Kidney capillary endothelial cell (primary cell): ENCODE results near the gene ARID4A.
A peak's percentile ranks its signal among the peaks of the same experiment; 100 is the strongest.
"Not testable (repeated sequence)": the region's sequence is repeated elsewhere in the genome, so short reads cannot be mapped to it uniquely, and the experiment has no call there.

ENCODE experiments used
- DNase-seq: peaks from one replicate; pipeline ENCODE4 v3.0.0-alpha.2; 2018; ENCODE audit warnings: low spot score

Gene ARID4A

DNA sequence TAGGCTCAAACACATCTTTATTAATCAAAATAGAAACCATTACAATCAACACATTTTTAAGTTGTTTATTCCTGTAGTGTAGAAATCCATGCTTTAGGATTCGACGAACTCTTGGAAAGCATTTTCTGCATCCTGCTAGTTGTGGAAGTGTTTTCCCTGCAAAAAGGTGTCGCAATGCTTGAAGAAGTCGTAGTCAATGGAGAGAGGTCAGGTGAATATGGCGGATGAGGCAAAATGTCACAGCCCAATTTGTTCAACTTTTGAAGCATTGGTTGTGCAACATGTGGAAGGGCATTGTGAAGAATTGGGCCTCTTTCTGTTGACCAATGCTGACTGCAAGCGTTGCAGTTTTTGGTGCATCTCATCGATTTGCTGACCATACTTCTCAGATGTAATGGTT, 4.2 kb upstream of the ARID4A start:
- DNase-seq: no peak

DNA sequence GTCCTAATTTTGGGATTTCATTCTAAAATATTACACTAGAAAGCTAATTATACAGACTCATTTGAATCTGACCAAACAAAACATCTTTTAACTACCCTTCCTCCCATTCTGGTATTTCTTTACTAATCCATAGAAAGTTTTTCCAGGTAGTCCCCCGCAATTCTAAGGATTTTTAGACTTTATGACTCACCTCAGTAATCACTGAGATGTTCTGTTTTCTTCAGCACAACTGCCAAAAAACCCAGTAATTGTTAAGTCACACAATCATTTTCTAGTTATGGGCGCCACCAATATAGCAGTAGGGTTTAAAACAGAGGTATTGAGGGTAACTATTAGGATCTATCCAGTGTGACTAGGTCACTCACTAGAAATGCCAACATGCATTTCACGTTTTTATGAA, 1.6 kb upstream of the ARID4A start:
- DNase-seq: peak; percentile 26

DNA sequence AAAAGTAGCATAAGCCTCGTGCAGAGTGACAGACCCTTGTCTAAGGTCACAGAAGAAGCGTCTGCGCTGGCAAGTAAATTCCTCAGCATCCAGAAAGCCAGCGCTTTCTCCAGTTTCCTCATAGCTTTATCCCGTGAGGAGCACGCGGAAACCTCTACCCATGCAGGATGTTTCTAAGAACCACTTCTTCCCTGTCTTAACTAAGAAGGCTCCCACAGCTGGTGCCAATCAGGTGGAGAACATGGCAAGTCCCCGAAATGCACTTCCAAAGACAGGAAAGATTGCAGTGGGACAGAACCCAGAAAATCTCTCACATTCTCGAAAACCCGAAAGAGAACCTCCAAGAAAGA, 968 bp upstream of the ARID4A start:
- no peak for DNase-seq

DNA sequence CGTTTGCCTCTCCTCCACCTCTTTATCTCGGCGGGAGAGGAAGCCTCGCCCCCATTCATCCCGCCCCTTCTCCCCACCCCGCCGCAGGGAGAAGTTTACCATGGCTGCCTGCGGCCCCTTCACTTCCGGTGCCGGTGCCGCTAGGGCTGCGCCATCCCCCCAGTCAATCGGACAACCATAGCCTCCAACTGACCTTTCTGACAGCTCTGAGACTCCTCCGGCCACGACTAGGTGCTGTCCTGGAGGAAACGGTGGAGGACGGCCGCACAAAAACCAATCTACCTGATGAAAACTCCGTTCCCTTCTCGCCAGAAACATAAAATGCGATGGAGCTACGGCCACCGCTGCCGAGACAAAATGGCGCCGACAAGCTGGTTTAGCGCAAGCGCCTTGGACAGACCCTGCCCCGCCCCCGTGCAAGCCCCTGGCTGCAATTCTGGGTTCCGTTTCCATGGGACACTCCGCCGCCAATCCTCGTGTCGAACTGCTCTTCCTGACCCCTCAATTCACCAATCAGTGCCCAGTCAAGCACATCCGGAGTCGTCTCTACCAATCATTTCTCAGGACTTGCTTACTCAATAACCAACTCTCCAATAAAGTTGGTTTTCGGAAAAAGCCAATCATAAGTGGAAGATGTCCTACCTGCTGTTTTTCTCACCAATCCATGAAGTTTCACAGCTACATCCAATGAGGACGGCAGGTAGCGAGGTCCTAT, 436 bp upstream of the ARID4A start:
- DNase-seq: peak; percentile 100

DNA sequence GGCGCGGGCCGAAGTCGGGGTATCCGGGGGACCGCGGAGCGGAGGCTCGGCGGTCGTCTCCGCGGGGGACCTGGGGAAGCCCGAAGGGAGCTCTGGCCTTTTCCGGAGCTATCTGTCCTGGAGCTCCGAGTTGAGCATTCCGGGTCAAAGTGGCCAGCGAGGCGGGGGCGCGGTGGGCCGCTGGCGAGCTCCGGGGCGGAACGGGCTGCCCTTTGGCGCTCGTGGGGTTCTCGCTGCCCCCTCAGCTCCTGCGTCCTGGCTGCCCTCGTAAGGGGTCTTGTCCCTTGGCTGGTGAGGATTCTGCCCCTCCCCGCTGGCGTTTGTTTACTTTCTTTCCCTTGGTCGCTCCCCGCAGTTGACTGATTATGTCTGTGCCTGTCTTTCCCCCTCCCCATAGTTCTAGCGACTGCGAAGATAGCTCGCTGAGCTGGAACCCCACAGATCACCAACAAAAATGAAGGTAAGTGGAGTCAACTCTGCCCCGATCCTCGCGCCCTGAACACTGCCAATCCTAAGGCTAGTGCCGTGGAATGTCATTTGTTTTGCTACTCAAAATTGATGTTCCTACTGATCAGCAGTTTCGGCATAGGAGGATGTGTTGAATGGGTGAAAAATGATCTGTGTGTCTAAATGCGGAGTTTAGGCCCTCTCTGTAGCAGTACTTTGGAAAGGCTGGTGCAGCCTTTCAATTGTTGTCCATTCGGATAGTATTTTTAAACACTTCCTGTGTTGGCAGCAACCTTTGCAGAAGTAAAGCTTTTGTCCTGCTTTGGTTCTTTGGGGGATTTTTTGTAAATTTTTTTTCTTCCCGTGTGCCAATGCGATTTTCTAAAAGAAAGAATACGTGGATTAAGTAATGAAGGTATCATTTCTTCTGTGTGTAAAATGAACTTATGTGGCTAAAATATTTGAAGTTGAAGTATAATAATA, 1.3 kb downstream of the ARID4A start:
- DNase-seq: peak; percentile 24

DNA sequence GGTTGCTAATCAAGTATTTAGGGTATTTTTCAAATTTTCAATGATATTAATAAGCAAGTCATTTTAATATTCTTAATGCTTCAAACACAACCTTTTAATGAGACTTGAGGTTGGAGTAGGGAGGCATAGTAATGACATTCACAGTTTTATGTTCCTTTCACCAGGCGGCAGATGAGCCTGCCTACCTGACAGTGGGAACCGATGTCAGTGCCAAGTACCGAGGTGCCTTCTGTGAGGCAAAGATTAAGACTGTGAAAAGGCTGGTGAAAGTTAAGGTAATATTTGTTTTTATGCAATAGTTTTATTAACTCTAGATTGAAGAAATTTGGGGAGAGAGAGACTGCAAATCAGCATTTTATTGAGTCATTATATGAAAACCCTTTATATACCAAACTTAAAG, 3.1 kb downstream of the ARID4A start:
- DNase-seq: no peak

DNA sequence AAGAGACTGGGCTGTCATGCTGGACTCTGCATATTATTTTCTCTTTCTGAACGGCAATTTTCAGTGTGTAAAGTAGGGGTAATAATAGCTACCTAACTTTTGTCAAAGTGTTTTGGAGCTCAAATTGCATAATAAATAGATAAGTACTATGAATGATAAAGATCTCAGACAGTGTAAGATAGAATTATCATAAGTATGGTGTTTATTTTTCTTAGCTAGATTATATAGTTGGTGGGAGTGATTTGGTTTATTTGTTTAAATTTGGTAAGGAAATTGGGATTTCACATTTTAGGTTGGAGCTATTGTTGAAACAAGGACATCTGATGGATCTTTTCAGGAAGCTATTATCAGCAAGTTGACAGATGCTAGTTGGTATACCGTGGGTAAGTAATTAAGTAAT, 7.4 kb downstream of the ARID4A start:
- DNase-seq: no peak

DNA sequence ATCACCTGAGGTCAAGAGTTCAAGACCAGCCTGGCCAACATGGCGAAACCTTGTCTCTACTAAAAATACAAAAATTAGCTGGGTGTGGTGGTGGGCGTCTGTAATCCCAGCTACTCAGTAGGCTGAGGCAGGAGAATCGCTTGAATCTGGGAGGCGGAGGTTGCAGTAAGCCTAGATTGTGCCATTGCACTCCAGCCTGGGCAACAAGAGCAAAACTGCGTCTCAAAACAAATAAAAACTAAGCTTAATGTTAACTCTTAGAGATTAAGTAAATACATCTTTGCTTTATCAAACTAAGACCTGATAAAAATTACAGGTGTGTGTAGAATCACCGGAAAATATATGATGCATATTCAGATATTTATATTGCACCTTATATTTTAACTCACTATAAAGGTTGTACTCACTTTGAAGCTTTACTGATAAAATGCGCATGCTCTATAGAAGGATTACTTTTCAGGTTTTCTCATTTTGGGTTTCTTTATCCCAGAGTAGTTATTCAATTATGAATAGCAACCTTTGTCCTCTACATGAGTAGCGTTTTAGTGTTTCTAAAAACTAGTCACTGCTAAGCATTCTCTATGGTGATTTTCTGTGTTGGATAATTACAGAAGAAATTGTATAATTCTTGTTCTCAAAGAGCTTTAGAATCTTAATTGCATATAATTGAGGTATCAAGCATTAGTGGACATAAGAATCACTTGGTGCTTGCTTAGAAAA, 9.4 kb downstream of the ARID4A start:
- no peak for DNase-seq

DNA sequence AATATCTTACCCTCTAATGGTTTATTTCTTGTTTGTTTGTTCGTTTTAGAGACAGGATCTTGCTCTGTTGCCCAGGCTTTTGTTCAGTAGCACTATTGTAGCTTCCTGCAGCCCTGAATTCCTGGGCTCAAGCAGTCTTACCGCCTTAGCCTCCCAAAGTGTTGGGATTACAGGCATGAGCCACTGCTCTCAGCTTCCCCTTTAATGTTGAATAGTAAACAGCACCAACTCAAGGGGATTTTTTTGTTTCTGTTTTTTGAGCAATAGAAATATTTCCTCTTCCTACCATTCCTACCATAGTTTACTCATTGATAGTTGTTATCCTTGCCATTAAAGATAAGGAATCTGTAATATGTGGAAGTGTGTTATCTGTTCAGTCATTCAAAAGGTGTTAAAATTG, 10.7 kb downstream of the ARID4A start:
- no peak for DNase-seq

DNA sequence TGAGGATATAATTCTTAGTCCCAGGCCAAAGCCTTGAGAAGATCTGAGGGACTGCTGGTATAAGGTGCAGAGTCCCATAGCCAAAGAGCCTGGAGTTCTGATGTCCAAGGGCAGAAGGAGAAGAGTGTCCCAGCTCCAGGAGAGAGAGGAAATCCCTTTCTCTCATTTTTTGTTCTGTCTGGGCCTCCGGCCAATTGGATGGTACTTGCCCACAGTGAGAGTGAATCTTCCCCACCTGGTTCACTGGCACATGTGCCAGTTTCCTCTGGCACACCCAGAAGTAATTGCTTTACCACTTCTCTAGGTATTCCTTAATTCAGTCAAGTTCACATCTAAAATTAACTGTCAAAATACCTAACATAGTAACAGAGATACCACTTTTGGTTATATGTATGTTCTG, 15.3 kb downstream of the ARID4A start:
- no peak for DNase-seq

DNA sequence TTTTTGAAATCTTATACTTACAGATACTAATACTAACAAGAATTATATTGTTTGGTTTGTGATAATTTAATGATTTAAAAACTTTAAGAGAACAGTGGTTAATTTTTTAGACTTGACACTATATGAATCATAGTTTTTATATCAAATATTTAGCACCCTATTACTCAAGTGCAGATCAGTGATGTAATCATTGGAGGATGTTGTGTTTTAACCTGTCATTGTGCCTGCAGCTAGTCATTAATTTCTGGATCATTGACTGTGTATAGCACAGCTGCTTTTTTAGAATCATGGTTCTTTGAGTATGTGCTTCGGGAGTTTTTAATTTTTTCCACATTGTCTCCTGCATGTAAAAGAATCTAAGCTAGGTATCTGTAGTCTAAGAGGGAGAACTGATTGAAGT, 17.3 kb downstream of the ARID4A start:
- DNase-seq: no peak

DNA sequence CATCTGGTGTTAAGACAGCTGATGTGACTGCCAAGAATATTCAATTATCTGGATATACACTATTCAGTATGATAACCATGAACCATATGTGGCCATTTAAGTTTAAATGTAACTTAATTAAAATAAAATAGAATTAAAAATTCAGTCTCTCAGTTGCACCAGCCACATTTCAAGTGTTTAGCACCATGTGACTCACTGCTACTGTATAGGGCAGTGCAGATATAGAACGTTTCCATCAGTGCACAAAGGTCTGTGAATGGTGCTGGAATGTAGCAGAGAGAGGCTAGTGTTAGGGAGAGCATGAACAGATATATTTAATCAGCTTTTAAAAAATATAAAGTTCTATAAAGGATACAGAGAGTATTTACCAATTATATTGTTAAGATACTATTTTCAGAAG, 28.7 kb downstream of the ARID4A start:
- no peak for DNase-seq

DNA sequence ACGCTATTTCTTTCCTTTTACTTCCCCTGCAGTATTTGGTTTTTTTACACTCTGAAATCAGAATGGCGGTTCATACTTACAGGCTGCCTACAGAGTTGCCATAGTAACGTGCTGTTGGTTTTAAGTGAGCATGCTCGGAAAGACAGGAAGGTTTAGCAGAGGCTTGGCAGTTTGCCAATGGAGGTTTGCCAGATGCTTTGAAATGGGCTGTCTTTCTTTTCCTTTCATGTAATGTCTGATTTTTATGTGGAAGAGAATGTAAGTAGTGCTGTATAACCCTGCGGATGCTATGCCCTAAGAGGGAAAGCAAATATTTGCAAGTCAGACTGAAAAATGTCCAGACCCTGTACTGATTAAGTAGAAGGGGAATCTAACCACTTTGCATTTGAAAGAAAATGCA, 32.8 kb downstream of the ARID4A start:
- DNase-seq: peak; percentile 96

DNA sequence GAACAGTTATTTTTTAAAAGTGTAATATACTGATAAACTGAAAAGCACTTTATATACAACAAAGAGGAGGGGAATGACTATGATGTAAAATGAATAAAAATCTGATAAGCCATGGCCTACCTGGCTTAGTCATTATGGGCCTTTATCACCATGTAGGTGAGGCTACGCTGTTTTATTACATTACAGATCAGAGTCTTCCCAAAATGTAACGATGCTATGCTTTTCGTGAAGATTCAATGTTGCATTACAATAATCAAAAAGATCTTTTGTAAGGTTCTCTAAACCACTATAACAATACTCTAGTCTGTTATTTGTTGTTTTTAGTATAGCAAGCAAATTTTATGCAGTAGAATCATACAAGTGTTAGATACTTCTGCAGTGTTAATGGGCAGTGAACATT, 34.2 kb downstream of the ARID4A start:
- no peak for DNase-seq

DNA sequence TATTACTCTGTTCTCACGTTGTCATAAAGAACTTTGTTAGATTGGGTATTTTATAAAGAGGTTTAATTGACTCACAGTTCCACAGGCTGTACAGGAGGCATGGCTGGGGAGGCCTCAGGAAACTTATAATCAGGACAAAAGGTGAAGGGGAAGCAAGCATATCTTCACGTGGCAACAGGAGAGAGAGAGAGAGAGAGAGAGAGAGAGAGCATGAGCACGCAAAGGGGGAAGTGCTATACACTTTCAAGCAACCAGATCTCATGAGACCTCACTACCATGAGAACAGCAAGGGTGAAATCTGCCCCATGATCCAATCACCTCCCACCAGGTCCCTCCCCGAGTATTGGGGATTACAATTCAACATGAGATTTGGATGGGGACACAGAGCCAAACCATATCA, 41.3 kb downstream of the ARID4A start:
- DNase-seq: not testable (repeated sequence)

DNA sequence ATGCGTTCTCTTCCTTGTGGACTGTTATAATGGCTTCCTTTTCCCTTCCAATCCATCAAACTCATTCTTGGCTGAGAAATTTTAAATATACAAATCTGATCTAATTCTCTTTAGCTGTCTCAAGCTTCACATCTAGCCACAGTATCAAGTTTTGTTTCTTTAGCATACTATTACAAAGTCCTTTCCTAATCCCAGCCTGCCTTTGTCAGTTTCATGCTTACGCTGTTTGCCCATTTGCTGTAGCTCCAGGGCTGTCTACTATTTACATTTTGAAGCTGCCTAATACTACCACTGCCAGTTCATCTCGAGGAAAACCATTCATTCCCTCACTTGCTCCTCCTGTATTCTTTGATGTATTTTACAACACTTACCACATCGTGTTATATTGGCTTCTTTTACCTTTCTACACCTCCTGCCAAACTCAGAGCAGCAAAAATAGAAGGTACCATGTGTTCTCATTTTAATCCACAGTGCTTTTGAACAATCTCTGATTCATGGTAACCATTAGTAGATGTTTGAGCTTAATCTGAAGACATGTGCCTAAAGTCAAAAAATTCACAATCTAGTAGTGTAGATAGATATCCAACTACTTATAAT, 42.9 kb downstream of the ARID4A start:
- no peak for DNase-seq

DNA sequence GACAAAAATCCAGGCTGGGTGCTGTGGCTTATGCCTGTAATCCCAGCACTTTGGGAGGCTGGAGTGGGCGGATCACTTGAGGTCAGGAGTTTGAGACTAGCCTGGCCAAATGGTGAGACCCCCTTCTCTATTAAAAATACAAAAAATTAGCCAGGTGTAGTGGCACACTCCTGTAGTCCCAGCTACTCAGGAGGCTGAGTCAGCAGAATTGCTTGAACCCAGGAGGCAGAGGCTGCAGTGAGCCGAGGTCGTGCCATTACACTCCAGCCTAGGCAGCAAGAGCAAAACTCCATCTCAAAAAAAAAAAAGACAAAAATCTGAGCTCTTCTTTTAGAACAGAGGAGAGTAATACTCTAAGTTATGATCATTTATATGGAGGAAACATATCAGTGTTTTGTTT, 45.2 kb downstream of the ARID4A start:
- not testable (repeated sequence) for DNase-seq

DNA sequence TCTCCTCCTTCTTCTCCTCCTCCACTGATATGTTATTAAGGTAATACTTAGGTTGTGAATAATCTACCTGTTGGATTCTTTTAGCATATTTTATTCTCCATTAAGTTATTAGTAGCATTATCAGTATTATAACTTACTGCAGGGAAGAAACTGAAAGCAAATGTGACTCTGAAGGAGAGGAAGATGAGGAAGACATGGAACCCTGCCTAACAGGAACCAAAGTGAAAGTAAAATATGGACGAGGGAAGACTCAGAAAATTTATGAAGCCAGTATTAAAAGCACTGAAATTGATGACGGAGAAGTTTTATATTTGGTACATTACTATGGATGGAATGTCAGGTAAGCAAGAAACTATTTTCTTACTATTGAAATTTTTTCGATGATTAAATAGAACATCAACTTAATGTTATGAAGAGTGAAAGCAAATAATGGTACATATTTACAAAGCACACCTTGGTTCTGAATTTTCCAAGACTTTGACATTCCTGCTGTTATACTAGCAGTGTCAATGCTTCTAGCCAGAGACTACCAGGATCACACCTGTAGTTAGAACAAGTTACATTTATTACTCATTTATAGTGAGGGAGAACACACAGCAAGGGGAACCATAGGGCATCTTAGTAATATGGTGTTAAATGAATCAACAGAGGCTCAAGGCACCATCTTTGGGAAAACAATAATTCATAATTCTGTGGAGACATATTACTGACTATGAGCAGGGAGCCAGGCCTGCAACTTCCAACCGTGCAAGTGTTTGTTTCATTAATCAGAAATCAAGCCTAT, 55.4 kb downstream of the ARID4A start:
- no peak for DNase-seq

DNA sequence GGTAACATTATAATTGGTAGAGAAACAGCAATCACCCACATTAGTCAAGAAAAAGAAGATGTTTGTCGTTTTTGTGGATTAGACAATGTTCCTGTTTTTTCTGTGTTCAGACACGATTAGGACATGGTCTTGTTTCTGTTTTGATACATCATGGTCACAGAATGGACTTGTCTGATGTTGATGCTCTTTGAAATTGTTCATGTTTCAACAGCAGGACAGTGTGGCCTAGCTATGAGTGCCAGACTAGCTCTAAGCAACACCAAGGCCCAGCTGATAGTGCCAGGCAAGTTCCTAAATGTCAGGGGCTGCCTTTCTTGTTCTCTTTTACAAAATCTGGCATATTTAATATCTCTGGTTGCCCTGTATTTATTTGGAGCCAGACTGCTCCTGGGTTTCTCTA, 56.5 kb downstream of the ARID4A start:
- DNase-seq: no peak

DNA sequence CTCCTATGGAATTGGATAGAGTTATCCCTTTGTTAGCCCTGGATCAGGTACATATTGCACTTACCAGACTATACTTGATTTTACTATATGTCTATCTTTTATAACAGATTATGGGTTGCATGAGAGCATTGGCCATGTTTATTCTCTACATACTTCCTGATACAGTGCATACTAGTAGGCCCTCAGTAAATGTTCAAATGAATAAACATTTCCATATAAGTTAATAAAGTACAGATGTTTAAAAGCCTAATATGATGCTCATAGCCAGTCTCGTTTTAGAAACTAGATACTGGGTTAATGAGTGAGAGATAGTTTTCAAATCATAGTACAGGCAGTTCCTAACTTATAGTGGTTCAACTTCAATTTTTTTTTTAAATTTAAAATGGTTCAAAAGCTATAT, 57.9 kb downstream of the ARID4A start:
- DNase-seq: no peak

DNA sequence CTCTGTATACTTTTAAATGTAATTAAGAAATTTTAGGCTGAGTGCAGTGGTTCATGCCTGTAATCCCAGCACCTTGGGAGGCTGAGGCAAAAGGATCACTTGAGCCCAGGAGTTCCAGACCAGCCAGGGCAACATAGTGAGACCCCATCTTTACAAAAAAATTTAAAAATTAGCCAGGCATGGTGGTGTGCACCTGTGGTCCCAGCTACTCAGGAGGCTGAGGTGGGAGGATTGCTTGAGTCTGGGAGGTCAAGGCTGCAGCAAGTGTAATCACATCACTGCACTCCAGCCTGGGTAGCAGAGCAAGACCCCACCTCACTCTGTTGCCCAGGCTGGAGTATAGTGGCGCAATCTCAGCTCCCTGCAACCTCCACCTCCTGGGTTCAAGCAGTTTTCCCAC, 63.9 kb downstream of the ARID4A start:
- not testable (repeated sequence) for DNase-seq
